Hepatocyte (in vitro differentiated cells): ENCODE measurements around the gene NAA11.

Experiments used
- CTCF ChIP-seq: fragments of 200-600 bp; sonication (generic); IDR thresholded peaks from 2 replicates; pipeline ENCODE4 v1.5.1; 2016; ENCODE audit warnings: antibody characterized with exemption, mild to moderate bottlenecking; ENCODE audit not compliant: poor library complexity
- EZH2 ChIP-seq: fragments of 200-600 bp; sonication (generic); IDR thresholded peaks from 2 replicates; pipeline ENCODE4 v1.6.1; 2016; ENCODE audit warnings: antibody characterized with exemption, mild to moderate bottlenecking, borderline replicate concordance
- EZH2phosphoT487 ChIP-seq: fragments of 200-600 bp; sonication (generic); IDR thresholded peaks from one replicate; pipeline ENCODE4 v1.6.1; 2018; ENCODE audit warnings: antibody characterized with exemption, mild to moderate bottlenecking, low read depth, moderate library complexity; ENCODE audit not compliant: unreplicated experiment, severe bottlenecking

GRCh38 chr4:79330720-79331119 is 4.9 kb upstream of the NAA11 start:
- TF ChIP-seq CTCF (no peak), EZH2 (no peak), EZH2phosphoT487 (no peak)
